SK-N-SH (cell line): ENCODE measurements around the gene PPP3CA. TPM values are rescaled to one million over a fixed set of nuclear protein-coding genes. Genes with fewer than 3 reads are reported as not detected.

Experiments used
- CTCF ChIA-PET: fragments of 300-600, 350-600 bp; formaldehyde crosslinking; extraction: SDS; loops from one replicate; lab custom pipeline; 2021; lab: Yijun Ruan, JAX
- POLR2A ChIA-PET: fragments of 350-600 bp; sonication (Branson Sonifier 250); formaldehyde crosslinking; extraction: SDS; loops from one replicate; lab custom pipeline; 2020; ENCODE audit warnings: antibody characterized with exemption, inconsistent platforms; lab: Yijun Ruan, JAX
- DNase-seq: peaks from one replicate; pipeline ENCODE4 v3.0.0; 2012
- H2AFZ ChIP-seq: fragments of 200-600 bp; sonication (generic); 2 replicates; pipeline ENCODE4 v1.8.1; 2016; ENCODE audit warnings: antibody characterized with exemption, mild to moderate bottlenecking, low read depth
- H3F3A ChIP-seq: fragments of 200-600 bp; sonication (generic); replicated peaks from 2 replicates; pipeline ENCODE3; 2016; ENCODE audit warnings: antibody characterized with exemption, mild to moderate bottlenecking; ENCODE audit not compliant: insufficient read depth
- H3K27ac ChIP-seq, 2 experiments: fragments of 200-500 bp in 1 of 2; fragments of 200-600 bp in 1 of 2; sonication (Bioruptor generic) in 1 of 2; sonication (generic), shearing (Covaris generic) in 1 of 2; 2 replicates each; pipeline versions ENCODE4 v1.5.1 to v1.6.1; 2014 to 2016; ENCODE audit warnings: low read depth in 2 of 2, inconsistent platforms in 1 of 2, low read length in 1 of 2, mild to moderate bottlenecking in 1 of 2, mixed read lengths in 1 of 2
- H3K27me3 ChIP-seq: fragments of 200-600 bp; sonication (generic), shearing (Covaris generic); 2 replicates; pipeline ENCODE4 v1.6.1; 2016; ENCODE audit warnings: mixed run types; ENCODE audit not compliant: insufficient read depth
- H3K36me3 ChIP-seq, 2 experiments: fragments of 200-500 bp in 1 of 2; fragments of 200-600 bp in 1 of 2; sonication (Bioruptor generic) in 1 of 2; sonication (generic) in 1 of 2; replicated peaks in 1 of 2; 2 replicates each; pipeline versions ENCODE3 to v1.5.1; 2014 to 2016; ENCODE audit warnings: low read length in 1 of 2, mild to moderate bottlenecking in 1 of 2; ENCODE audit not compliant: insufficient read depth in 2 of 2, control insufficient read depth in 1 of 2
- H3K4me1 ChIP-seq, 2 experiments: fragments of 200-500 bp in 1 of 2; fragments of 200-600 bp in 1 of 2; sonication (Bioruptor generic) in 1 of 2; sonication (generic), shearing (Covaris generic) in 1 of 2; 2 replicates each; pipeline versions ENCODE4 v1.5.1 to v1.6.1; 2014 to 2016; ENCODE audit warnings: low read depth in 1 of 2, low read length in 1 of 2, mixed run types in 1 of 2; ENCODE audit not compliant: insufficient read depth in 2 of 2, control insufficient read depth in 1 of 2
- H3K4me2 ChIP-seq: fragments of 200-600 bp; sonication (generic), shearing (Covaris generic); 2 replicates; pipeline ENCODE4 v1.6.1; 2017; ENCODE audit warnings: mixed run types
- H3K4me3 ChIP-seq, 2 experiments: fragments of 200-500 bp in 1 of 2; fragments of 200-600 bp in 1 of 2; sonication (Bioruptor generic) in 1 of 2; sonication (generic), shearing (Covaris generic) in 1 of 2; 2 replicates each; pipeline versions ENCODE4 v1.5.1 to v1.8.1; 2014 to 2016; ENCODE audit warnings: low read depth in 2 of 2, inconsistent platforms in 1 of 2, low read length in 1 of 2, mild to moderate bottlenecking in 1 of 2, mixed read lengths in 1 of 2, moderate library complexity in 1 of 2
- H3K79me2 ChIP-seq: fragments of 200-600 bp; sonication (generic); 2 replicates; pipeline ENCODE4 v1.8.1; 2017; ENCODE audit warnings: mild to moderate bottlenecking; ENCODE audit not compliant: insufficient read depth
- H3K9ac ChIP-seq: fragments of 200-600 bp; sonication (generic); 2 replicates; pipeline ENCODE4 v1.6.1; 2017; ENCODE audit warnings: mixed run types
- H3K9me2 ChIP-seq: fragments of 200-600 bp; sonication (generic); 2 replicates; pipeline ENCODE4 v1.6.1; 2017; ENCODE audit warnings: mixed run types
- H3K9me3 ChIP-seq: fragments of 200-600 bp; sonication (generic); 2 replicates; pipeline ENCODE4 v1.6.1; 2017; ENCODE audit warnings: mixed run types, mild to moderate bottlenecking, moderate library complexity
- H4K20me1 ChIP-seq: fragments of 200-600 bp; sonication (generic); 2 replicates; pipeline ENCODE4 v1.6.1; 2017; ENCODE audit warnings: mild to moderate bottlenecking, mixed run types; ENCODE audit not compliant: insufficient read depth
- EP300 ChIP-seq, 2 experiments: IDR thresholded peaks; 2 replicates each; pipeline versions ENCODE4 v1.4.0 to v1.6.1; 2012; ENCODE audit warnings: borderline replicate concordance in 1 of 2, low read depth in 1 of 2, low read length in 1 of 2
- FOXJ3 ChIP-seq: sonication (generic); formaldehyde crosslinking; IDR thresholded peaks from 2 replicates; pipeline ENCODE4 v1.5.1; 2020; ENCODE audit warnings: mild to moderate bottlenecking, missing genetic modification reagents
- FOXM1 ChIP-seq: IDR thresholded peaks from 2 replicates; pipeline ENCODE4 v1.4.0; 2012; ENCODE audit warnings: low read depth, mild to moderate bottlenecking
- JUND ChIP-seq: IDR thresholded peaks from 2 replicates; pipeline ENCODE4 v1.4.0; 2012
- MXI1 ChIP-seq: IDR thresholded peaks from 2 replicates; pipeline ENCODE4 v1.6.1; 2012; ENCODE audit warnings: mild to moderate bottlenecking, low read depth, low read length, improper control_type of control experiment
- NRF1 ChIP-seq: IDR thresholded peaks from 2 replicates; pipeline ENCODE4 v1.6.1; 2012; ENCODE audit warnings: low read depth, mild to moderate bottlenecking, low read length
- POLR2AphosphoS5 ChIP-seq: IDR thresholded peaks from 2 replicates; pipeline ENCODE4 v1.6.1; 2012; ENCODE audit warnings: low read depth, low read length
- RFX5 ChIP-seq: IDR thresholded peaks from 2 replicates; pipeline ENCODE4 v1.6.1; 2012; ENCODE audit warnings: mild to moderate bottlenecking, improper control_type of control experiment, low read length
- SIN3A ChIP-seq: IDR thresholded peaks from 2 replicates; pipeline ENCODE4 v1.6.1; 2012; ENCODE audit warnings: low read depth, mild to moderate bottlenecking, low read length, moderate library complexity, borderline replicate concordance
- TEAD4 ChIP-seq: IDR thresholded peaks from 2 replicates; pipeline ENCODE4 v1.4.0; 2012; ENCODE audit warnings: mild to moderate bottlenecking, borderline replicate concordance; ENCODE audit not compliant: insufficient read depth
- USF2 ChIP-seq: fragments of 150-350 bp; IDR thresholded peaks from 2 replicates; pipeline ENCODE4 v1.6.1; 2017; ENCODE audit warnings: antibody characterized with exemption, low read length, low read depth, borderline replicate concordance
- YY1 ChIP-seq: IDR thresholded peaks from 2 replicates; pipeline ENCODE4 v1.4.0; 2012; ENCODE audit warnings: low read depth, mild to moderate bottlenecking
- WGBS: methylation state at CpG from one replicate; pipeline ENCODE4 v1.1.6; 2017; ENCODE audit warnings: low lambda C conversion rate; 5-methylcytosine and 5-hydroxymethylcytosine counted together
- polyA plus RNA-seq, 3 experiments: library from polyadenylated mRNA; depleted of rRNA; stranded (reverse); fragments of >200 nt; gene quantifications; 2 replicates each; pipeline ENCODE4 v1.2.3, GENCODE V29; 2012
- TF ChIP-seq, protein P1 (sequence below): IDR thresholded peaks from 2 replicates; pipeline ENCODE4 v1.4.0; 2012; ENCODE audit warnings: low read depth, borderline replicate concordance

PPP3CA gene
- polyA plus RNA-seq, 1 of the 3 experiments (the other 2 are of a cell fraction) = 10.7 TPM

DNA sequence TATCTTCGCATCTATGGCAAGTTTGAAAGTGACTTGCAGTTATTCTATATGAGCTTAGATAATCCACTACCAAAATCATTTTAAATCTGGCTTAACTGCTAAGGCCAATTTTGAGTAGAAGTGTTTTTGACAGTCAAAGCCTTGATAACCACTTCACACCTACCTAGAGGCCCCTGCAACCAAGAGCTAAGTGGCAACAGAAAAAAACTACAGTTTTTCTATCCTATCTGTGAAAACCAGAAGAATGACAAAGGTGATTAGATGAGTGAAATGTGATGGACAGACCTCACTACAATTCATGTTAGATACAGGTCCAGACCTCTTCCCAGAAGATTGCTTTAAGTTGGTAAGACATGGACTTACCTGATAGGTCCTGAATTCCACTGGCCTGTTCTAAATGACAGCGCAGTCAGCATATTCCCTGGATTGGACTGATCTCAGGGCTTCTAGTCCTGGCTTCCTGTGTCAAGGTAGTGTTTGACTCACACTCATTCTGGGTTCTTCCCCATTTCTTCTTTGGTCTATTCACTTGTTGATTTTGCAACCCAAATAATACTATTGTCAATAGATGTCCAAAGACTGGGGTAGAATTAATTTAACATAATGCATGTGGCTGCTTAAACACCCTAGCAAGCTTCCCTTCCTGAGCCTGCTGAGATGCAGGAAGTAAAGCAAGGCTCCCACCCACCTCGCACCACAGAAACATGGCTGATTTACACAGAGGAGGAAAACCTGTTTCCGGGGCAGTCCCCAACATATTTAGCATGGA lies 65.1 kb downstream of the PPP3CA start:
- H3K79me2 ChIP-seq = peaks cover 37% of the 10 kb centered on the region; the same call in 1 of the 2 replicates
- H4K20me1 ChIP-seq = peaks cover 7% of the 10 kb centered on the region; the same call in 1 of the 2 replicates
- H3K27me3 ChIP-seq = no peaks in the 10 kb centered on the region
- H3F3A ChIP-seq = peaks cover 16% of the 10 kb centered on the region
- no peaks in the 10 kb centered on the region for H3K9me3 ChIP-seq
- no peak overlapping the region for H2AFZ ChIP-seq
- H3K9me2 ChIP-seq = no peaks in the 10 kb centered on the region
- no peak overlapping the region for H3K27ac ChIP-seq
- ChIA-PET CTCF (no interaction called here), POLR2A (interaction anchor here (0.5 kb wide), 1 partner anchor 257 kb away, joined by 4 read pairs; no protein-coding TSS in a partner anchor)
- no peak overlapping the region for H3K9ac ChIP-seq
- H3K4me1 ChIP-seq = peaks cover 3 to 42% of the 10 kb centered on the region in 2 experiments; a peak in 3 of 4 replicates
- no peak overlapping the region for H3K4me3 ChIP-seq
- no peaks in the 10 kb centered on the region for H3K36me3 ChIP-seq
- no peak overlapping the region for H3K4me2 ChIP-seq
- DNase-seq = no peak
- 95% methylated on average over 4 of the region's 4 CpGs for WGBS
- TF ChIP-seq JUND = no peak
- no peak for TF ChIP-seq TEAD4
- no peak for TF ChIP-seq NRF1
- TF ChIP-seq EP300 (IDR thresholded peaks at IDR 0.05; ENCODE audit: borderline replicate concordance in 1 of 2, low read depth in 1 of 2, low read length in 1 of 2) = no peak
- no peak for TF ChIP-seq USF2
- TF ChIP-seq, protein P1, sequence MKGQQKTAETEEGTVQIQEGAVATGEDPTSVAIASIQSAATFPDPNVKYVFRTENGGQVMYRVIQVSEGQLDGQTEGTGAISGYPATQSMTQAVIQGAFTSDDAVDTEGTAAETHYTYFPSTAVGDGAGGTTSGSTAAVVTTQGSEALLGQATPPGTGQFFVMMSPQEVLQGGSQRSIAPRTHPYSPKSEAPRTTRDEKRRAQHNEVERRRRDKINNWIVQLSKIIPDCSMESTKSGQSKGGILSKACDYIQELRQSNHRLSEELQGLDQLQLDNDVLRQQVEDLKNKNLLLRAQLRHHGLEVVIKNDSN = no peak

DNA sequence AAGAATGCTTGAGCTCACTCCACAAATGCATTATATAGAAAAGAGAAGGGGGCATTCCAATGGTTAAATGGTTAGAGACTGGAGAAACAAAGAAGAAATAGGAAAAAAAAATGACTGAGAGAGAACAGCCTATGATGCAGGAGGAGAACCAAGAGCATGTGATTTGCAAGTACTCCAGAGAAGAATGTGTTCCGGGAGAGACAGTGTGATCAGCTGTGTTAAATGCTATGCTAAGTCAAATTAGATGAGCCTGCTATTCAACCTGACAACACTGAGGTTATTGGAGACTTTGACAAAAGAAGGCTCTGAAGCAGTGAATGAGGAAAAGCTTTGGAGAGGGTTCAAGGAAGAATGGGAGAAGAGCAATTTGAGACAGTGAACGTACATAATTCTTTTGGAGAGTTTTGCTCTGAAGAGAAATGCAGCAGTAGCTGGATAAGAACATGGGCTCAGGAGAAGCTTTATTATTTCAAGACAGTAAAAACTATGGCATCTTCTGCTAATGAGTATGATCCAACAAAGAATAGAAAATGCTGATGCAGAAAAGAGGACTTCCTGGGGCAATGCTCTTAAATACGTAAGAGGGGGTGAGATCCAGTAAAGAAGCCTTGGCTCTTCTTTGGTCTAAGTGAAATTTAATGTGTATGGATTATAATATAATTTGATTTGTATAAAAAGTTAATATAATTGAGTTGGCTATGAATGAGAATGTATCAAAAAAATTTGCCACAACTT lies 66.3 kb downstream of the PPP3CA start:
- no peaks in the 10 kb centered on the region for H3K9me3 ChIP-seq
- peaks cover 3 to 43% of the 10 kb centered on the region in 2 experiments; a peak in 3 of 4 replicates for H3K4me1 ChIP-seq
- H3K4me3 ChIP-seq = no peak overlapping the region
- ChIA-PET CTCF (no interaction called here), POLR2A (no interaction called here)
- no peaks in the 10 kb centered on the region for H3K36me3 ChIP-seq
- H3F3A ChIP-seq = peaks cover 16% of the 10 kb centered on the region
- DNase-seq = no peak
- peaks cover 44% of the 10 kb centered on the region; the same call in 1 of the 2 replicates for H3K79me2 ChIP-seq
- no peak overlapping the region for H3K9ac ChIP-seq
- no peaks in the 10 kb centered on the region for H3K9me2 ChIP-seq
- TF ChIP-seq SIN3A (no peak), JUND (no peak), RFX5 (no peak), YY1 (no peak), POLR2AphosphoS5 (no peak), FOXM1 (no peak), FOXJ3 (CRISPR knock-in tag) (no peak), MXI1 (no peak)
- no peak overlapping the region; a peak in 1 of 4 replicates for H3K27ac ChIP-seq
- H3K4me2 ChIP-seq = no peak overlapping the region
- H3K27me3 ChIP-seq = no peaks in the 10 kb centered on the region
- peaks cover 3% of the 10 kb centered on the region; the same call in 1 of the 2 replicates for H4K20me1 ChIP-seq
- no peak overlapping the region for H2AFZ ChIP-seq
- WGBS = 100% methylated on average over 3 of the region's 3 CpGs
